B cell (primary cell): Measurements from ENCODE around the gene UGT1A6. TPM values are rescaled to one million over a fixed set of nuclear protein-coding genes. Genes with fewer than 3 reads are reported as not detected.

ENCODE experiments used
- ATAC-seq: fragments of 200-7000 bp; cut with Tn5 transposase; one replicate; pipeline ENCODE4 v1.10.0; 2021; ENCODE audit warnings: low read depth, mild to moderate bottlenecking, moderate number of reproducible peaks, moderate library complexity
- CTCF ChIA-PET: fragments of 350-600 bp; sonication (Branson Sonifier 250); formaldehyde crosslinking; loops from one replicate; lab custom pipeline; 2021; ENCODE audit warnings: antibody characterized with exemption, inconsistent platforms; lab: Charles Lee
- POLR2A ChIA-PET: fragments of 350-600 bp; sonication (Branson Sonifier 250); formaldehyde crosslinking; loops from one replicate; lab custom pipeline; 2021; ENCODE audit warnings: antibody characterized with exemption; lab: Charles Lee
- DNase-seq: peaks from one replicate; pipeline ENCODE4 v3.0.0; 2013
- H2AFZ ChIP-seq: 2 replicates; pipeline ENCODE4 v1.6.1; 2012; ENCODE audit warnings: mild to moderate bottlenecking, low read depth, low read length; ENCODE audit not compliant: insufficient read depth, poor library complexity, severe bottlenecking
- H3K27ac ChIP-seq, 2 donors: 1 replicate in 1 of 2; 2 replicates in 1 of 2; pipeline ENCODE4 v1.5.1; 2012 to 2013; ENCODE audit warnings: low read length in 2 of 2, mild to moderate bottlenecking in 2 of 2, moderate library complexity in 1 of 2
- H3K27me3 ChIP-seq, 4 experiments: fragments of 200-600 bp in 1 of 4; sonication (generic) in 1 of 4; replicated peaks in 1 of 4; 1 replicate in 2 of 4; 2 replicates in 2 of 4; pipeline versions ENCODE4 v1.6.1 to v1.7.0; 2013 to 2016; ENCODE audit warnings: low read length in 3 of 4, mild to moderate bottlenecking in 2 of 4, mixed read lengths in 1 of 4, moderate library complexity in 1 of 4; ENCODE audit not compliant: insufficient read depth in 4 of 4, control insufficient read depth in 3 of 4; ENCODE audit errors: control extremely low read depth in 1 of 4
- H3K36me3 ChIP-seq, 2 experiments: replicated peaks in 1 of 2; 1 replicate in 1 of 2; 2 replicates in 1 of 2; pipeline versions ENCODE4 v1.6.1 to v1.7.1; 2013; ENCODE audit warnings: low read length in 1 of 2; ENCODE audit not compliant: insufficient read depth in 2 of 2, control insufficient read depth in 1 of 2; ENCODE audit errors: control extremely low read depth in 1 of 2, extremely low read depth in 1 of 2
- H3K4me1 ChIP-seq, 2 donors: fragments of 200-600 bp in 1 of 2; sonication (generic) in 1 of 2; 1 replicate in 1 of 2; 2 replicates in 1 of 2; pipeline versions ENCODE4 v1.5.1 to v1.6.1; 2013 to 2017; ENCODE audit warnings: low read length in 2 of 2; ENCODE audit not compliant: control insufficient read depth in 2 of 2, insufficient read depth in 2 of 2
- H3K4me2 ChIP-seq: replicated peaks from 2 replicates; pipeline ENCODE3; 2012; ENCODE audit warnings: mild to moderate bottlenecking, low read depth, low read length; ENCODE audit not compliant: poor library complexity, severe bottlenecking
- H3K4me3 ChIP-seq, 5 experiments: fragments of 200-600 bp in 1 of 5; sonication (generic) in 1 of 5; 1 replicate in 3 of 5; 2 replicates in 2 of 5; pipeline versions ENCODE4 v1.5.1 to v1.7.0; 2011 to 2016; ENCODE audit warnings: low read length in 4 of 5, mild to moderate bottlenecking in 4 of 5, low read depth in 2 of 5, control low read depth in 1 of 5, moderate library complexity in 1 of 5; ENCODE audit not compliant: insufficient read depth in 1 of 5; ENCODE audit errors: control extremely low read depth in 1 of 5, extremely low read depth in 1 of 5
- H3K79me2 ChIP-seq: fragments of 200-600 bp; sonication (generic); one replicate; pipeline ENCODE4 v1.6.0; 2016; ENCODE audit warnings: low read length; ENCODE audit not compliant: control insufficient read depth, insufficient read depth
- H3K9ac ChIP-seq: fragments of 200-600 bp; sonication (generic); 2 replicates; pipeline ENCODE4 v1.6.1; 2017; ENCODE audit warnings: mild to moderate bottlenecking, low read length, moderate library complexity
- H3K9me3 ChIP-seq, 3 donors: one replicate each; pipeline versions ENCODE4 v1.6.1 to v1.7.1; 2013; ENCODE audit warnings: low read length in 2 of 3; ENCODE audit not compliant: control insufficient read depth in 2 of 3, insufficient read depth in 1 of 3; ENCODE audit errors: control extremely low read depth in 1 of 3
- H4K20me1 ChIP-seq: 2 replicates; pipeline ENCODE4 v1.6.0; 2012; ENCODE audit warnings: mild to moderate bottlenecking, low read length; ENCODE audit not compliant: insufficient read depth, control insufficient read depth, poor library complexity, severe bottlenecking
- H3K27ac Mint-ChIP-seq: one replicate; pipeline ENCODE4 v1.8.0; 2021; ENCODE audit warnings: mixed read lengths
- H3K27me3 Mint-ChIP-seq: one replicate; pipeline ENCODE4 v1.8.0; 2021; ENCODE audit warnings: mixed read lengths
- H3K4me1 Mint-ChIP-seq: one replicate; pipeline ENCODE4 v1.8.0; 2021; ENCODE audit warnings: mixed read lengths
- H3K4me3 Mint-ChIP-seq: one replicate; pipeline ENCODE4 v1.8.0; 2021; ENCODE audit warnings: mixed read lengths
- H3K9me3 Mint-ChIP-seq: one replicate; pipeline ENCODE4 v1.8.0; 2022; ENCODE audit warnings: mixed read lengths; ENCODE audit not compliant: insufficient read depth
- EZH2 ChIP-seq: IDR thresholded peaks from 2 replicates; pipeline ENCODE4 v1.6.1; 2012; ENCODE audit warnings: borderline replicate concordance, low read depth, mild to moderate bottlenecking, moderate library complexity, low read length; ENCODE audit not compliant: insufficient read depth, poor library complexity, severe bottlenecking
- WGBS: methylation state at CpG from one replicate; pipeline ENCODE4 v1.1.5; 2013; ENCODE audit warnings: missing lambda C conversion rate; ENCODE audit not compliant: insufficient coverage; 5-methylcytosine and 5-hydroxymethylcytosine counted together
- intact Hi-C: fragments of 100-400 bp; cut with micrococcal nuclease; formaldehyde crosslinking; loops from one replicate; pipeline ENCODE4 v1.10.0; 2022
- polyA plus RNA-seq: library from polyadenylated mRNA; depleted of rRNA; stranded (reverse); fragments of >200 nt; gene quantifications from 2 replicates; pipeline ENCODE4 v1.2.3, GENCODE V29; 2012
- total RNA-seq, 2 donors: library from RNA; stranded (reverse); fragments of 120-200 nt in 1 of 2; gene quantifications; 1 replicate in 1 of 2; 2 replicates in 1 of 2; pipeline versions ENCODE4 v1.2.3 to v1.2.4, GENCODE V29; 2013 to 2022
- TF ChIP-seq, protein P1 (sequence below): fragments of 200-600 bp; IDR thresholded peaks from one replicate; pipeline ENCODE4 v1.8.0; 2022; ENCODE audit warnings: antibody characterized with exemption, mild to moderate bottlenecking

Gene UGT1A6
- total and polyA plus RNA-seq, 2 donors (not counting 1 experiment from before 2014, with no cell fraction given): not detected

DNA sequence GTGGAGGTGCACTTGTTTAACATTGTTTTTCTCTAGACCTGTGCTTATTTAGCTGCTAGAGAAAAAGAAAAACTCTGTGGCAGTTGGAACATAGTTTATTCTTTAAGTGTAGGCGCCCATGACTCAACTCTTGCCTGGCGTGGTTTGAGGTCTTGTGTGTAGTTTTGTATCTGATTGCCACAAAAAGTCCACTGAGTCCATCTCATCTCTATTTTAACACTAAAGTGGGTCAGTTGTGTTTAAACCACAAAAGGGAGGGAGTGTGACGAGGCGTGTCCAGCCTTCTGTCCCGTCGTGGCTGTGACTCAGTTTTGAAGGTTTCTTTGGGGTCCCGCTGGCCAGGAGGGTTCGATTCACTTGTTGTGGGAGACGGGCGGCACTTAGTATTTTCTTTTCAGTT, 36.2 kb upstream of the UGT1A6 start:
- ChIA-PET CTCF (no interaction called here), POLR2A (no interaction called here)
- H3K9ac ChIP-seq: no peak overlapping the region
- no peaks in the 10 kb centered on the region for H3K4me1 Mint-ChIP-seq
- no peak overlapping the region for H3K4me3 Mint-ChIP-seq
- peaks cover 46% of the 10 kb centered on the region for H3K27me3 Mint-ChIP-seq
- no peaks in the 10 kb centered on the region for H4K20me1 ChIP-seq
- no peak overlapping the region for H3K4me3 ChIP-seq
- DNase-seq (no peak), ATAC-seq (no peak)
- H3K27ac Mint-ChIP-seq: no peak overlapping the region
- no peaks in the 10 kb centered on the region for H3K79me2 ChIP-seq
- H3K9me3 Mint-ChIP-seq: no peaks in the 10 kb centered on the region
- H3K27me3 ChIP-seq: peaks cover 0 to 3% (median 0%) of the 10 kb centered on the region in 4 experiments
- H3K9me3 ChIP-seq: no peaks in the 10 kb centered on the region
- no peak overlapping the region for H3K27ac ChIP-seq
- H2AFZ ChIP-seq: no peak overlapping the region
- WGBS: 63% methylated on average over 8 of the region's 10 CpGs
- no peak for TF ChIP-seq EZH2
- TF ChIP-seq, protein P1, sequence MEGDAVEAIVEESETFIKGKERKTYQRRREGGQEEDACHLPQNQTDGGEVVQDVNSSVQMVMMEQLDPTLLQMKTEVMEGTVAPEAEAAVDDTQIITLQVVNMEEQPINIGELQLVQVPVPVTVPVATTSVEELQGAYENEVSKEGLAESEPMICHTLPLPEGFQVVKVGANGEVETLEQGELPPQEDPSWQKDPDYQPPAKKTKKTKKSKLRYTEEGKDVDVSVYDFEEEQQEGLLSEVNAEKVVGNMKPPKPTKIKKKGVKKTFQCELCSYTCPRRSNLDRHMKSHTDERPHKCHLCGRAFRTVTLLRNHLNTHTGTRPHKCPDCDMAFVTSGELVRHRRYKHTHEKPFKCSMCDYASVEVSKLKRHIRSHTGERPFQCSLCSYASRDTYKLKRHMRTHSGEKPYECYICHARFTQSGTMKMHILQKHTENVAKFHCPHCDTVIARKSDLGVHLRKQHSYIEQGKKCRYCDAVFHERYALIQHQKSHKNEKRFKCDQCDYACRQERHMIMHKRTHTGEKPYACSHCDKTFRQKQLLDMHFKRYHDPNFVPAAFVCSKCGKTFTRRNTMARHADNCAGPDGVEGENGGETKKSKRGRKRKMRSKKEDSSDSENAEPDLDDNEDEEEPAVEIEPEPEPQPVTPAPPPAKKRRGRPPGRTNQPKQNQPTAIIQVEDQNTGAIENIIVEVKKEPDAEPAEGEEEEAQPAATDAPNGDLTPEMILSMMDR: no peak
- intact Hi-C loops: no loop called here
- no peaks in the 10 kb centered on the region for H3K4me1 ChIP-seq
- H3K36me3 ChIP-seq: no peaks in the 10 kb centered on the region
- no peak overlapping the region for H3K4me2 ChIP-seq

DNA sequence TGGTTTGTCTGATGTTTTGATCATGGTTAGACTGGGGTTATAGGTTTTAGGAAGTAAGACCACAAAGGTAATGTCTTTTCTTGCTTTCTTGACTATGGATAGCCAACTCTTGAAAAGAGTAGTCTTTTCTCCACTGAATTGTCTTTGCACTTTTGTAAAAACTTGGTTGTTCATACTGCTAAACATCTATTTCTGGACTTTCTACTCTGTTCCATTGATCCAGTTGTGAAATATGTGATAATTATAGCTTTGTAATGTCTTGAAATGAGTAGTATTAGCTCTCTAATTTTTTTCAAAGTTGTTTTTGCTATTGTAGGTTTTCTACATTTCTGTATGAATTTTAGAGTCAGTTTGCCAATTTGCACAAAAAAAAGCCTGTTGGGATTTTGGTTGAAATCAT, 34.1 kb upstream of the UGT1A6 start:
- Histone ChIP-seq H2AFZ (no peak overlapping the region), H3K27ac (no peak overlapping the region), H3K36me3 (no peaks in the 10 kb centered on the region), H3K4me2 (no peak overlapping the region), H3K4me3 (no peak overlapping the region), H3K27me3 (peaks cover 0 to 6% (median 0%) of the 10 kb centered on the region in 4 experiments), H3K79me2 (no peaks in the 10 kb centered on the region), H3K9me3 (no peaks in the 10 kb centered on the region), H3K4me1 (no peaks in the 10 kb centered on the region), H3K9ac (no peak overlapping the region), H4K20me1 (no peaks in the 10 kb centered on the region)
- ChIA-PET POLR2A (no interaction called here), CTCF (interaction anchor here (0.6 kb wide), 1 partner anchor 901 kb away, joined by 5 read pairs; no protein-coding TSS in a partner anchor)
- no peaks in the 10 kb centered on the region for H3K4me1 Mint-ChIP-seq
- H3K4me3 Mint-ChIP-seq: no peak overlapping the region
- DNase-seq (no peak), ATAC-seq (no peak)
- no peak overlapping the region for H3K27ac Mint-ChIP-seq
- TF ChIP-seq, protein P1: no peak
- TF ChIP-seq EZH2: no peak
- intact Hi-C loops: no loop called here
- peaks cover 45% of the 10 kb centered on the region for H3K27me3 Mint-ChIP-seq
- no peaks in the 10 kb centered on the region for H3K9me3 Mint-ChIP-seq
